Measurements from ENCODE around the gene CGREF1. TPM values are rescaled to one million over a fixed set of nuclear protein-coding genes. Genes with fewer than 3 reads are reported as not detected.

The CGREF1 gene
- total RNA-seq, 1 experiment from 2014 or later, result 4.0 TPM

DNA sequence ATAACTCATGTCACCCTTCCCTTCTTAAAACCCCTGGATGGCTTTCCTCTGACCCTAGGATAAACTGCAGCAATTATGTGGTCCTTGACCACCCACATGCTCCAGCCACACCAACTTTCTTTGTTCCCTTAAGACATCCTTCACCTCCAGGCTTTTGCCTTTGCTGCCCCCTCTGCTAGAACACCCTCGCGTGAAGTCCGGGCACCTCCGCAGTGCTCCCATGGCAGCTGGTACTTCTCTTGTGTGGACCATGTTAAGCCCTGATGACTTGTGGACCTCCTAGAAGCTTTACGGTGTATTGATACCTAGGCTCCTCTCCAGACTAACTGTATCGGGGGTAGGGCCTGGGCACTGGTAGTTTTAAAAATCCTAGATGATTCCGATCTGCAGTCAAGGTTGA lies 3.9 kb upstream of the CGREF1 start:
- Histone ChIP-seq H2AFZ (ENCODE audit: low read depth, low read length, poor library complexity, severe bottlenecking) (no peak overlapping the region), H3K9me2 (ENCODE audit: insufficient read depth) (no peaks in the 10 kb centered on the region), H3K27me3 (ENCODE audit: insufficient read depth, low read length) (no peaks in the 10 kb centered on the region), H3K9ac (ENCODE audit: low read length) (no peak overlapping the region), H3K4me1 (ENCODE audit: control insufficient read depth in 1 of 2, insufficient read depth in 2 of 2, low read length in 2 of 2) (peaks cover 0 to 12% of the 10 kb centered on the region in 2 experiments; a peak in 2 of 4 replicates), H3K4me2 (ENCODE audit: low read length) (no peak overlapping the region), H3K9me3 (ENCODE audit: control insufficient read depth in 1 of 2, insufficient read depth in 1 of 2, low read depth in 1 of 2, low read length in 2 of 2) (no peaks in the 10 kb centered on the region), H4K20me1 (ENCODE audit: insufficient read depth) (no peaks in the 10 kb centered on the region), H3K79me2 (ENCODE audit: insufficient read depth, low read length) (no peaks in the 10 kb centered on the region), H3K27ac (ENCODE audit: low read depth, low read length) (no peak overlapping the region), H3K36me3 (ENCODE audit: control insufficient read depth in 1 of 2, insufficient read depth in 2 of 2, low read length in 2 of 2) (no peaks in the 10 kb centered on the region), H3K4me3 (replicated peaks in 1 of 2; ENCODE audit: low read depth in 1 of 2, low read length in 2 of 2) (no peak overlapping the region)
- ChIA-PET CTCF (no interaction called here), POLR2A (no interaction called here), RAD21 (ENCODE audit: low non-redundant PET in 1 of 2, low total read pairs in 2 of 2, uncharacterized antibody in 2 of 2, unreplicated experiment in 2 of 2) (no interaction called here)
- no peak for DNase-seq (ENCODE audit: low read depth, low spot score)
- no peak for TF ChIP-seq EZH2phosphoT487 (IDR thresholded peaks at IDR 0.05; ENCODE audit: borderline replicate concordance)
- no peak for TF ChIP-seq EGR1 (IDR thresholded peaks at IDR 0.05; ENCODE audit: low read depth)
- no peak for TF ChIP-seq SP1 (IDR thresholded peaks at IDR 0.05; ENCODE audit: low read depth)
- no peak for TF ChIP-seq TCF7L2 (IDR thresholded peaks at IDR 0.05; ENCODE audit: borderline replicate concordance, extremely low read depth, insufficient read depth, insufficient read length)
- TF ChIP-seq RAD21 (IDR thresholded peaks at IDR 0.05; ENCODE audit: low read depth), result no peak
- no peak for ATAC-seq
- BruUV-seq (replicated peaks), result no TSS peak
- intact Hi-C loops (cut with micrococcal nuclease), result no loop called here

DNA sequence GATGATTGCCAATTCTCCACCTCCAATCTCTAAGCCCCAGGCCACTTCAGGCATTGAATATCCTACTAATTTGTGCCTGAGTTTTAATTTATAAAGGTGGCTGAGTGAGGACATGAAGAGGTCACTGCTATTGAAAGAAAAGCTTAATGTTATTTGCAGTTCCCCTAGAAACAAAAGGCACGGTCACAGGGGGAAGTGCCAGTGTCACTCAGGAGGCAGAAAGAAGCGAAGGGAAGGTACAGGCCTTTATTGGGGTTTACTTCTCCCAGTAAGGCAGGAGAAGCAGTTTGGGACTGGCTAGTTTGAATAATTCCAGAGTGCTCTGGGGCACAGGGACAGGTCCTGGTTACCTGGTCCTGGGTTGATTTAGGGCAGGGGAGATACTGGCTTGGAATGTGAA lies 3.0 kb upstream of the CGREF1 start:
- POLR2A ChIA-PET, result no interaction called here
- H3K9ac ChIP-seq (ENCODE audit: low read length), result no peak overlapping the region
- no peak overlapping the region for H3K4me3 ChIP-seq (replicated peaks in 1 of 2; ENCODE audit: low read depth in 1 of 2, low read length in 2 of 2)
- RAD21 ChIA-PET (ENCODE audit: low non-redundant PET in 1 of 2, low total read pairs in 2 of 2, uncharacterized antibody in 2 of 2, unreplicated experiment in 2 of 2), result no interaction called here
- H3K36me3 ChIP-seq (ENCODE audit: control insufficient read depth in 1 of 2, insufficient read depth in 2 of 2, low read length in 2 of 2), result no peaks in the 10 kb centered on the region
- H3K27ac ChIP-seq (ENCODE audit: low read depth, low read length), result no peak overlapping the region
- CTCF ChIA-PET, result no interaction called here
- intact Hi-C loops (cut with micrococcal nuclease), result no loop called here
- H3K9me2 ChIP-seq (ENCODE audit: insufficient read depth), result no peaks in the 10 kb centered on the region
- no peak for TF ChIP-seq JUND (IDR thresholded peaks at IDR 0.05)
- TF ChIP-seq EGR1 (IDR thresholded peaks at IDR 0.05; ENCODE audit: low read depth), result no peak
- TF ChIP-seq POLR2AphosphoS5 (IDR thresholded peaks at IDR 0.05; ENCODE audit: low read depth, low read length), result no peak
- no peak for TF ChIP-seq CEBPB (IDR thresholded peaks at IDR 0.05; ENCODE audit: low read depth)
- no peak for TF ChIP-seq YY1 (IDR thresholded peaks at IDR 0.05; ENCODE audit: extremely low read depth, insufficient replicate concordance, low read depth, low read length)
- TF ChIP-seq, protein P1, sequence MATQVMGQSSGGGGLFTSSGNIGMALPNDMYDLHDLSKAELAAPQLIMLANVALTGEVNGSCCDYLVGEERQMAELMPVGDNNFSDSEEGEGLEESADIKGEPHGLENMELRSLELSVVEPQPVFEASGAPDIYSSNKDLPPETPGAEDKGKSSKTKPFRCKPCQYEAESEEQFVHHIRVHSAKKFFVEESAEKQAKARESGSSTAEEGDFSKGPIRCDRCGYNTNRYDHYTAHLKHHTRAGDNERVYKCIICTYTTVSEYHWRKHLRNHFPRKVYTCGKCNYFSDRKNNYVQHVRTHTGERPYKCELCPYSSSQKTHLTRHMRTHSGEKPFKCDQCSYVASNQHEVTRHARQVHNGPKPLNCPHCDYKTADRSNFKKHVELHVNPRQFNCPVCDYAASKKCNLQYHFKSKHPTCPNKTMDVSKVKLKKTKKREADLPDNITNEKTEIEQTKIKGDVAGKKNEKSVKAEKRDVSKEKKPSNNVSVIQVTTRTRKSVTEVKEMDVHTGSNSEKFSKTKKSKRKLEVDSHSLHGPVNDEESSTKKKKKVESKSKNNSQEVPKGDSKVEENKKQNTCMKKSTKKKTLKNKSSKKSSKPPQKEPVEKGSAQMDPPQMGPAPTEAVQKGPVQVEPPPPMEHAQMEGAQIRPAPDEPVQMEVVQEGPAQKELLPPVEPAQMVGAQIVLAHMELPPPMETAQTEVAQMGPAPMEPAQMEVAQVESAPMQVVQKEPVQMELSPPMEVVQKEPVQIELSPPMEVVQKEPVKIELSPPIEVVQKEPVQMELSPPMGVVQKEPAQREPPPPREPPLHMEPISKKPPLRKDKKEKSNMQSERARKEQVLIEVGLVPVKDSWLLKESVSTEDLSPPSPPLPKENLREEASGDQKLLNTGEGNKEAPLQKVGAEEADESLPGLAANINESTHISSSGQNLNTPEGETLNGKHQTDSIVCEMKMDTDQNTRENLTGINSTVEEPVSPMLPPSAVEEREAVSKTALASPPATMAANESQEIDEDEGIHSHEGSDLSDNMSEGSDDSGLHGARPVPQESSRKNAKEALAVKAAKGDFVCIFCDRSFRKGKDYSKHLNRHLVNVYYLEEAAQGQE (IDR thresholded peaks at IDR 0.05; ENCODE audit: low read depth), result no peak
- TF ChIP-seq, protein P2, sequence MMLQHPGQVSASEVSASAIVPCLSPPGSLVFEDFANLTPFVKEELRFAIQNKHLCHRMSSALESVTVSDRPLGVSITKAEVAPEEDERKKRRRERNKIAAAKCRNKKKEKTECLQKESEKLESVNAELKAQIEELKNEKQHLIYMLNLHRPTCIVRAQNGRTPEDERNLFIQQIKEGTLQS (IDR thresholded peaks at IDR 0.05), result no peak
- no peak for TF ChIP-seq SRF (IDR thresholded peaks at IDR 0.05; ENCODE audit: low read depth)
- TF ChIP-seq, protein P3, sequence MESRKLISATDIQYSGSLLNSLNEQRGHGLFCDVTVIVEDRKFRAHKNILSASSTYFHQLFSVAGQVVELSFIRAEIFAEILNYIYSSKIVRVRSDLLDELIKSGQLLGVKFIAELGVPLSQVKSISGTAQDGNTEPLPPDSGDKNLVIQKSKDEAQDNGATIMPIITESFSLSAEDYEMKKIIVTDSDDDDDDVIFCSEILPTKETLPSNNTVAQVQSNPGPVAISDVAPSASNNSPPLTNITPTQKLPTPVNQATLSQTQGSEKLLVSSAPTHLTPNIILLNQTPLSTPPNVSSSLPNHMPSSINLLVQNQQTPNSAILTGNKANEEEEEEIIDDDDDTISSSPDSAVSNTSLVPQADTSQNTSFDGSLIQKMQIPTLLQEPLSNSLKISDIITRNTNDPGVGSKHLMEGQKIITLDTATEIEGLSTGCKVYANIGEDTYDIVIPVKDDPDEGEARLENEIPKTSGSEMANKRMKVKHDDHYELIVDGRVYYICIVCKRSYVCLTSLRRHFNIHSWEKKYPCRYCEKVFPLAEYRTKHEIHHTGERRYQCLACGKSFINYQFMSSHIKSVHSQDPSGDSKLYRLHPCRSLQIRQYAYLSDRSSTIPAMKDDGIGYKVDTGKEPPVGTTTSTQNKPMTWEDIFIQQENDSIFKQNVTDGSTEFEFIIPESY (IDR thresholded peaks at IDR 0.05; ENCODE audit: extremely low read depth, insufficient replicate concordance, low read length), result no peak
- no peak for TF ChIP-seq EZH2phosphoT487 (IDR thresholded peaks at IDR 0.05; ENCODE audit: borderline replicate concordance)
- no peak for TF ChIP-seq ZNF274 (IDR thresholded peaks at IDR 0.05; ENCODE audit: low read depth, low read length)
- no peaks in the 10 kb centered on the region for H3K79me2 ChIP-seq (ENCODE audit: insufficient read depth, low read length)
- no peaks in the 10 kb centered on the region for H3K27me3 ChIP-seq (ENCODE audit: insufficient read depth, low read length)
- H3K9me3 ChIP-seq (ENCODE audit: control insufficient read depth in 1 of 2, insufficient read depth in 1 of 2, low read depth in 1 of 2, low read length in 2 of 2), result no peaks in the 10 kb centered on the region
- DNase-seq (ENCODE audit: low read depth, low spot score), result no peak
- no peak overlapping the region for H3K4me2 ChIP-seq (ENCODE audit: low read length)
- BruUV-seq (replicated peaks), result no TSS peak
- H4K20me1 ChIP-seq (ENCODE audit: insufficient read depth), result no peaks in the 10 kb centered on the region
- H3K4me1 ChIP-seq (ENCODE audit: control insufficient read depth in 1 of 2, insufficient read depth in 2 of 2, low read length in 2 of 2), result peaks cover 0 to 12% of the 10 kb centered on the region in 2 experiments; a peak in 2 of 4 replicates
- ATAC-seq, result no peak
- no peak overlapping the region for H2AFZ ChIP-seq (ENCODE audit: low read depth, low read length, poor library complexity, severe bottlenecking)

Data from HCT116 (cell line).